Measurements from ENCODE around the gene C7orf25. TPM values are rescaled to one million over a fixed set of nuclear protein-coding genes. Genes with fewer than 3 reads are reported as not detected.
A peak's percentile ranks its signal among the peaks of the same experiment; 100 is the strongest.

The C7orf25 gene
- total and polyA plus RNA-seq, 2 of the 13 experiments (the other 11 are each of a cell fraction or from before 2014, with no cell fraction given): 0.37 to 1.3 TPM

DNA sequence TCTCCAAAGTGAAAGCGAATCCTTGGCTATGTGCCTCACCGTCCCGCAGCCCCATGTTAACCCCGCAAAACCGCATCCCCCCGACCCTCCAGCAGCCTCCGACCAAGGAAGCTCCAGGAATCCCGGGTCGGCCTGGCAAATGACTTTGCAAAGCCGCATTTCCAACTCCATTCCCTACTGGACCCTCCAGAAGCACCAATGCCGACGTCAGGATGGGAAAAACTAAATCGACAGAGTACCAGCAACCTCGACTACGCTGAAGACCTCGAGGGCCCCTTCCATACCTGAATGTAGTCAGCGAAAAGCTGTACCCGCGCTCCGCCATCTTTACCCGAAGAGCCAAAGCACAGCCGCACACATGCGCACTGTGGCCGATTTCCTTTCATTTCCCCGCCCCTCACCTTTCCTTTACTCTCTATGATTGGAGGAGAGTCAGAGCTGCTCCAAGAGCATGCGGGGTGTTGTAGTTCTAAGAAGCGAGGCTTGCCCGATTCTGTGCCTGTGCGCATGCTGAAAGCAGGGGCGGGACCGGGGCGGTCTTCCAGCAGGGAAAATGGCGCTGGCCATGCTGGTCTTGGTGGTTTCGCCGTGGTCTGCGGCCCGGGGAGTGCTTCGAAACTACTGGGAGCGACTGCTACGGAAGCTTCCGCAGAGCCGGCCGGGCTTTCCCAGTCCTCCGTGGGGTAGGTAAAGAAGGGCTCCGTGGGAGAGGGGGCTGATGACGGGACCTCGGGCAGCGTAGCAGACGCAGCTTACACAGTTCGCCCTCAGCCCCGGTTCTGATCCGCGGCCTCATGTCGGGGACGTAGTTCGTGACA lies 20.2 kb upstream of the C7orf25 start, which contains the start of the genes MRPL32 and PSMA2 (continued):
- TF ChIP-seq, protein P1, sequence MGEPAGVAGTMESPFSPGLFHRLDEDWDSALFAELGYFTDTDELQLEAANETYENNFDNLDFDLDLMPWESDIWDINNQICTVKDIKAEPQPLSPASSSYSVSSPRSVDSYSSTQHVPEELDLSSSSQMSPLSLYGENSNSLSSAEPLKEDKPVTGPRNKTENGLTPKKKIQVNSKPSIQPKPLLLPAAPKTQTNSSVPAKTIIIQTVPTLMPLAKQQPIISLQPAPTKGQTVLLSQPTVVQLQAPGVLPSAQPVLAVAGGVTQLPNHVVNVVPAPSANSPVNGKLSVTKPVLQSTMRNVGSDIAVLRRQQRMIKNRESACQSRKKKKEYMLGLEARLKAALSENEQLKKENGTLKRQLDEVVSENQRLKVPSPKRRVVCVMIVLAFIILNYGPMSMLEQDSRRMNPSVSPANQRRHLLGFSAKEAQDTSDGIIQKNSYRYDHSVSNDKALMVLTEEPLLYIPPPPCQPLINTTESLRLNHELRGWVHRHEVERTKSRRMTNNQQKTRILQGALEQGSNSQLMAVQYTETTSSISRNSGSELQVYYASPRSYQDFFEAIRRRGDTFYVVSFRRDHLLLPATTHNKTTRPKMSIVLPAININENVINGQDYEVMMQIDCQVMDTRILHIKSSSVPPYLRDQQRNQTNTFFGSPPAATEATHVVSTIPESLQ (CRISPR knock-in tag; conservative IDR thresholded peaks at IDR 0.05): no peak
- TF ChIP-seq FOSL2 (CRISPR knock-in tag; IDR thresholded peaks at IDR 0.05) (peak; percentile 39; the same call in 1 of the 2 replicates), NCOA1 (CRISPR knock-in tag; IDR thresholded peaks at IDR 0.05) (no peak), PHF21A (CRISPR knock-in tag; IDR thresholded peaks at IDR 0.05) (no peak), GABPA (IDR thresholded peaks at IDR 0.05; ENCODE audit: low read depth, low read length) (no peak), GABPA (CRISPR knock-in tag; IDR thresholded peaks at IDR 0.05; ENCODE audit: low read depth) (peak; percentile 83), ZNF382 (CRISPR knock-in tag; IDR thresholded peaks at IDR 0.05; ENCODE audit: borderline replicate concordance) (no peak), ZNF350 (CRISPR knock-in tag; IDR thresholded peaks at IDR 0.05; ENCODE audit: borderline replicate concordance, low read depth) (peak; percentile 55), NFATC3 (CRISPR knock-in tag; IDR thresholded peaks at IDR 0.05) (peak; percentile 77), NR2F1 (CRISPR knock-in tag; IDR thresholded peaks at IDR 0.05) (no peak), SIX4 (CRISPR knock-in tag; IDR thresholded peaks at IDR 0.05) (no peak), ZBTB7B (CRISPR knock-in tag; IDR thresholded peaks at IDR 0.05) (peak; percentile 38; the same call in 1 of the 2 replicates), EP300 (IDR thresholded peaks at IDR 0.05; ENCODE audit: low read depth in 2 of 2, low read length in 2 of 2) (no peak), EP300 (CRISPR knock-in tag; IDR thresholded peaks at IDR 0.05; ENCODE audit: borderline replicate concordance) (no peak), ZIK1 (CRISPR knock-in tag; IDR thresholded peaks at IDR 0.05; ENCODE audit: borderline replicate concordance, low read depth) (no peak), RXRA (CRISPR knock-in tag; IDR thresholded peaks at IDR 0.05) (peak; percentile 48; the same call in 1 of the 2 replicates), NRL (CRISPR knock-in tag; IDR thresholded peaks at IDR 0.05; ENCODE audit: borderline replicate concordance) (peak; percentile 91; the same call in 1 of the 2 replicates), ZNF792 (CRISPR knock-in tag; IDR thresholded peaks at IDR 0.05) (no peak), ZNF672 (CRISPR knock-in tag; IDR thresholded peaks at IDR 0.05) (no peak), DNMT3B (CRISPR knock-in tag; conservative IDR thresholded peaks at IDR 0.05) (no peak; the same call in 1 of the 2 replicates)
- TF ChIP-seq, protein P2, sequence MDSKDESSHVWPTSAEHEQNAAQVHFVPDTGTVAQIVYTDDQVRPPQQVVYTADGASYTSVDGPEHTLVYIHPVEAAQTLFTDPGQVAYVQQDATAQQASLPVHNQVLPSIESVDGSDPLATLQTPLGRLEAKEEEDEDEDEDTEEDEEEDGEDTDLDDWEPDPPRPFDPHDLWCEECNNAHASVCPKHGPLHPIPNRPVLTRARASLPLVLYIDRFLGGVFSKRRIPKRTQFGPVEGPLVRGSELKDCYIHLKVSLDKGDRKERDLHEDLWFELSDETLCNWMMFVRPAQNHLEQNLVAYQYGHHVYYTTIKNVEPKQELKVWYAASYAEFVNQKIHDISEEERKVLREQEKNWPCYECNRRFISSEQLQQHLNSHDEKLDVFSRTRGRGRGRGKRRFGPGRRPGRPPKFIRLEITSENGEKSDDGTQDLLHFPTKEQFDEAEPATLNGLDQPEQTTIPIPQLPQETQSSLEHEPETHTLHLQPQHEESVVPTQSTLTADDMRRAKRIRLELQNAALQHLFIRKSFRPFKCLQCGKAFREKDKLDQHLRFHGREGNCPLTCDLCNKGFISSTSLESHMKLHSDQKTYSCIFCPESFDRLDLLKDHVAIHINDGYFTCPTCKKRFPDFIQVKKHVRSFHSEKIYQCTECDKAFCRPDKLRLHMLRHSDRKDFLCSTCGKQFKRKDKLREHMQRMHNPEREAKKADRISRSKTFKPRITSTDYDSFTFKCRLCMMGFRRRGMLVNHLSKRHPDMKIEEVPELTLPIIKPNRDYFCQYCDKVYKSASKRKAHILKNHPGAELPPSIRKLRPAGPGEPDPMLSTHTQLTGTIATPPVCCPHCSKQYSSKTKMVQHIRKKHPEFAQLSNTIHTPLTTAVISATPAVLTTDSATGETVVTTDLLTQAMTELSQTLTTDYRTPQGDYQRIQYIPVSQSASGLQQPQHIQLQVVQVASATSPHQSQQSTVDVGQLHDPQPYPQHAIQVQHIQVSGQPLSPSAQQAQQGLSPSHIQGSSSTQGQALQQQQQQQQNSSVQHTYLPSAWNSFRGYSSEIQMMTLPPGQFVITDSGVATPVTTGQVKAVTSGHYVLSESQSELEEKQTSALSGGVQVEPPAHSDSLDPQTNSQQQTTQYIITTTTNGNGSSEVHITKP (CRISPR knock-in tag; IDR thresholded peaks at IDR 0.05; ENCODE audit: low read depth): 0 out of 2 replicates have a peak, but pooled peaks have one; percentile 7
- TF ChIP-seq, protein P3, sequence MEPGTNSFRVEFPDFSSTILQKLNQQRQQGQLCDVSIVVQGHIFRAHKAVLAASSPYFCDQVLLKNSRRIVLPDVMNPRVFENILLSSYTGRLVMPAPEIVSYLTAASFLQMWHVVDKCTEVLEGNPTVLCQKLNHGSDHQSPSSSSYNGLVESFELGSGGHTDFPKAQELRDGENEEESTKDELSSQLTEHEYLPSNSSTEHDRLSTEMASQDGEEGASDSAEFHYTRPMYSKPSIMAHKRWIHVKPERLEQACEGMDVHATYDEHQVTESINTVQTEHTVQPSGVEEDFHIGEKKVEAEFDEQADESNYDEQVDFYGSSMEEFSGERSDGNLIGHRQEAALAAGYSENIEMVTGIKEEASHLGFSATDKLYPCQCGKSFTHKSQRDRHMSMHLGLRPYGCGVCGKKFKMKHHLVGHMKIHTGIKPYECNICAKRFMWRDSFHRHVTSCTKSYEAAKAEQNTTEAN (CRISPR knock-in tag; conservative IDR thresholded peaks at IDR 0.05): no peak
